ENCODE measurements around the gene COQ10A. TPM values are rescaled to one million over a fixed set of nuclear protein-coding genes. Genes with fewer than 3 reads are reported as not detected.

Gene COQ10A
- total and polyA plus RNA-seq, 10 of the 15 experiments (the other 5 are each of a cell fraction or from before 2014, with no cell fraction given), result 3.3 to 19.5 (median 6.9) TPM

DNA sequence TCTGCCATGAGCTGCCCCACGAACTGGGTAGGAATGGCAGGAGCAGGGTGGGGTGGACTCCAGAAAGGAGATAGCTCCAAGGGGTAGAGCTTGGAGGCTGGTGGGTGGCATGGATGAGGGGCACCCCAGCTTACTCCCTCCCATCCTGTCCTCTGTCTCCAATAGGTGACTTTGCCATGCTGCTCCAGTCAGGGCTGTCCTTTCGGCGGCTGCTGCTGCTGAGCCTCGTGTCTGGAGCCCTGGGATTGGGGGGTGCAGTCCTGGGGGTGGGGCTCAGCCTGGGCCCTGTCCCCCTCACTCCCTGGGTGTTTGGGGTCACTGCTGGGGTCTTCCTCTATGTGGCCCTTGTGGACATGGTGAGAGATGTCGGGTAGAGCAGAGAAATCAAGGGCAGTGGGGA lies 29.8 kb upstream of the COQ10A start:
- Histone ChIP-seq H3K79me2 (ENCODE audit: control insufficient read depth, insufficient read depth, low read length) (no peaks in the 10 kb centered on the region), H3K36me3 (ENCODE audit: control insufficient read depth in 2 of 2, insufficient read depth in 2 of 2, low read length in 1 of 2) (no peaks in the 10 kb centered on the region; a peak in 1 of 4 replicates), H3K4me1 (ENCODE audit: control insufficient read depth, insufficient read depth, low read length) (no peaks in the 10 kb centered on the region), H4K20me1 (ENCODE audit: control insufficient read depth, insufficient read depth) (no peaks in the 10 kb centered on the region; the same call in 1 of the 2 replicates), H3K4me3 (no peak overlapping the region), H3K27ac (ENCODE audit: control insufficient read depth, insufficient read depth) (no peak overlapping the region), H3K4me2 (ENCODE audit: control insufficient read depth, insufficient read depth) (no peak overlapping the region), H3K27me3 (replicated peaks in 1 of 2; ENCODE audit: control insufficient read depth in 2 of 2, insufficient read depth in 2 of 2, low read length in 1 of 2) (no peaks in the 10 kb centered on the region), H3K9ac (ENCODE audit: control insufficient read depth, insufficient read depth, low read length) (no peak overlapping the region), H2AFZ (ENCODE audit: control insufficient read depth, low read depth, low read length) (no peak overlapping the region), H3K9me3 (replicated peaks; ENCODE audit: control insufficient read depth, insufficient read depth, low read length) (no peaks in the 10 kb centered on the region)
- SMC1A ChIA-PET (ENCODE audit: uncharacterized antibody, unreplicated experiment), result interaction anchor here (1.1 kb wide), 1 partner anchor 30 kb away, joined by 3 read pairs; no protein-coding TSS in a partner anchor
- 87% methylated on average over 5 of the region's 5 CpGs for WGBS (ENCODE audit: insufficient coverage, insufficient replicate concordance, low lambda C conversion rate, missing lambda C conversion rate)
- DNase-seq (ENCODE audit: low read depth, low spot score) (no peak), ATAC-seq (no peak), FAIRE-seq (no peak)
- POLR2A ChIA-PET, result no interaction called here
- BruUV-seq (replicated peaks), result no TSS peak
- TF ChIP-seq HSF1 (IDR thresholded peaks at IDR 0.05; ENCODE audit: low read depth, low read length) (no peak), SUZ12 (IDR thresholded peaks at IDR 0.05; ENCODE audit: unreplicated experiment) (no peak), POU2F2 (IDR thresholded peaks at IDR 0.05; ENCODE audit: borderline replicate concordance, low read depth, low read length) (no peak), IRF3 (IDR thresholded peaks at IDR 0.05) (no peak), IKZF2 (IDR thresholded peaks at IDR 0.05) (no peak), BCL3 (IDR thresholded peaks at IDR 0.05; ENCODE audit: borderline replicate concordance, insufficient read depth, low read depth, low read length, poor library complexity, severe bottlenecking) (no peak), MTA2 (IDR thresholded peaks at IDR 0.05; ENCODE audit: low read depth) (no peak), NR2F1 (conservative IDR thresholded peaks at IDR 0.05) (no peak), STAT1 (conservative IDR thresholded peaks at IDR 0.05) (no peak), MEF2A (IDR thresholded peaks at IDR 0.05; ENCODE audit: insufficient read depth, low read depth, low read length) (no peak), KAT2A (conservative IDR thresholded peaks at IDR 0.05; ENCODE audit: control insufficient read depth, low read depth, low read length) (no peak)
- TF ChIP-seq, protein P1, sequence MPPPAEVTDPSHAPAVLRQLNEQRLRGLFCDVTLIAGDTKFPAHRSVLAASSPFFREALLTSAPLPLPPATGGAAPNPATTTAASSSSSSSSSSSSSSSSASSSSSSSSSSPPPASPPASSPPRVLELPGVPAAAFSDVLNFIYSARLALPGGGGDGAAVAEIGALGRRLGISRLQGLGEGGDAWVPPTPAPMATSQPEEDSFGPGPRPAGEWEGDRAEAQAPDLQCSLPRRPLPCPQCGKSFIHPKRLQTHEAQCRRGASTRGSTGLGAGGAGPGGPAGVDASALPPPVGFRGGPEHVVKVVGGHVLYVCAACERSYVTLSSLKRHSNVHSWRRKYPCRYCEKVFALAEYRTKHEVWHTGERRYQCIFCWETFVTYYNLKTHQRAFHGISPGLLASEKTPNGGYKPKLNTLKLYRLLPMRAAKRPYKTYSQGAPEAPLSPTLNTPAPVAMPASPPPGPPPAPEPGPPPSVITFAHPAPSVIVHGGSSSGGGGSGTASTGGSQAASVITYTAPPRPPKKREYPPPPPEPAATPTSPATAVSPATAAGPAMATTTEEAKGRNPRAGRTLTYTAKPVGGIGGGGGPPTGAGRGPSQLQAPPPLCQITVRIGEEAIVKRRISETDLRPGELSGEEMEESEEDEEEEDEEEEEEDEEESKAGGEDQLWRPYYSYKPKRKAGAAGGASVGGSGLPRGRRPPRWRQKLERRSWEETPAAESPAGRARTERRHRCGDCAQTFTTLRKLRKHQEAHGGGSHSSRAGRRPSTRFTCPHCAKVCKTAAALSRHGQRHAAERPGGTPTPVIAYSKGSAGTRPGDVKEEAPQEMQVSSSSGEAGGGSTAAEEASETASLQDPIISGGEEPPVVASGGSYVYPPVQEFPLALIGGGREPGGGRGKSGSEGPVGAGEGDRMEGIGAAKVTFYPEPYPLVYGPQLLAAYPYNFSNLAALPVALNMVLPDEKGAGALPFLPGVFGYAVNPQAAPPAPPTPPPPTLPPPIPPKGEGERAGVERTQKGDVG (CRISPR knock-in tag; IDR thresholded peaks at IDR 0.05), result no peak
- intact Hi-C loops (cut with micrococcal nuclease; ENCODE audit: unreplicated experiment) (no loop called here), in situ Hi-C loops (cut with MboI) (no loop called here)
- CTCF ChIA-PET, result interaction anchor here (1.0 kb wide), 1 partner anchor 31 kb away, joined by 3 read pairs; no protein-coding TSS in a partner anchor
- RAD21 ChIA-PET (ENCODE audit: unreplicated experiment), result no interaction called here
